Amniotic epithelial cell (primary cell): ENCODE data around the gene INPP4A.
"Not testable (repeated sequence)": the region's sequence is repeated elsewhere in the genome, so short reads cannot be mapped to it uniquely, and the experiment has no call there.

Experiments used
- DNase-seq: peaks from one replicate; pipeline ENCODE4 v3.0.0-alpha.2; 2010; ENCODE audit warnings: low read depth

The INPP4A gene

GRCh38 chr2:98588880-98589431 is 144.3 kb downstream of the INPP4A start:
- no peak for DNase-seq

- no peak for DNase-seq
These were observed 144.8 kb downstream of the INPP4A start for GRCh38 chr2:98589489-98589888.

GRCh38 chr2:98592565-98592964 is 147.9 kb downstream of the INPP4A start:
- no peak for DNase-seq

GRCh38 chr2:98594665-98595064 is 150.0 kb downstream of the INPP4A start:
- not testable (repeated sequence) for DNase-seq

GRCh38 chr2:98598781-98599428 is 154.2 kb downstream of the INPP4A start:
- peak; percentile 67 for DNase-seq

- DNase-seq = peak; percentile 58
These were observed 157.0 kb downstream of the INPP4A start for GRCh38 chr2:98601532-98602132.

GRCh38 chr2:98604547-98604946 is 159.9 kb downstream of the INPP4A start:
- no peak for DNase-seq

- DNase-seq = no peak
These were observed 160.4 kb downstream of the INPP4A start for GRCh38 chr2:98605076-98605475.

GRCh38 chr2:98606431-98606830 is 161.8 kb downstream of the INPP4A start:
- DNase-seq = no peak

GRCh38 chr2:98607104-98607503 is 162.4 kb downstream of the INPP4A start:
- DNase-seq = no peak

GRCh38 chr2:98607741-98608115 is 163.1 kb downstream of the INPP4A start:
- DNase-seq = peak; percentile 12

- DNase-seq = peak; percentile 87
These were observed 163.7 kb downstream of the INPP4A start, which contains the start of the genes COA5 and UNC50 for GRCh38 chr2:98608116-98608961. COA5 (minus strand) TSS chr2:98608512; CDS start chr2:98608405, 107 bp downstream. UNC50 (plus strand) TSS chr2:98608589; CDS start chr2:98609760, 1,171 bp downstream.

- peak; percentile 47 for DNase-seq
These were observed 164.4 kb downstream of the INPP4A start for GRCh38 chr2:98608962-98609604.

- DNase-seq = no peak
These were observed 169.5 kb downstream of the INPP4A start for GRCh38 chr2:98614024-98614739.

- DNase-seq = no peak
These were observed 170.8 kb downstream of the INPP4A start for GRCh38 chr2:98615481-98615880.

GRCh38 chr2:98617149-98617548 is 172.5 kb downstream of the INPP4A start:
- DNase-seq = no peak

- DNase-seq = peak; percentile 24
These were observed 179.0 kb downstream of the INPP4A start for GRCh38 chr2:98623657-98624056.

- DNase-seq = no peak
These were observed 187.7 kb downstream of the INPP4A start for GRCh38 chr2:98632351-98632750.

GRCh38 chr2:98634406-98635092 is 189.9 kb downstream of the INPP4A start:
- peak; percentile 15 for DNase-seq

- DNase-seq = no peak
These were observed 192.9 kb downstream of the INPP4A start for GRCh38 chr2:98637401-98638147.
